Panc1 (cell line): ENCODE results near the gene TSR3.

ENCODE experiments used
- TF ChIP-seq, protein P1 (sequence below), 2 experiments: IDR thresholded peaks; 2 replicates each; pipeline ENCODE4 v1.6.1; 2011 to 2012; ENCODE audit warnings: low read depth in 2 of 2, control low read depth in 1 of 2, low read length in 1 of 2, mild to moderate bottlenecking in 1 of 2, moderate library complexity in 1 of 2; ENCODE audit not compliant: insufficient read depth in 1 of 2
- TF ChIP-seq, protein P2 (sequence below): fragments of 450-650 bp; IDR thresholded peaks from 2 replicates; pipeline ENCODE4 v1.5.1; 2017; ENCODE audit warnings: mild to moderate bottlenecking

DNA sequence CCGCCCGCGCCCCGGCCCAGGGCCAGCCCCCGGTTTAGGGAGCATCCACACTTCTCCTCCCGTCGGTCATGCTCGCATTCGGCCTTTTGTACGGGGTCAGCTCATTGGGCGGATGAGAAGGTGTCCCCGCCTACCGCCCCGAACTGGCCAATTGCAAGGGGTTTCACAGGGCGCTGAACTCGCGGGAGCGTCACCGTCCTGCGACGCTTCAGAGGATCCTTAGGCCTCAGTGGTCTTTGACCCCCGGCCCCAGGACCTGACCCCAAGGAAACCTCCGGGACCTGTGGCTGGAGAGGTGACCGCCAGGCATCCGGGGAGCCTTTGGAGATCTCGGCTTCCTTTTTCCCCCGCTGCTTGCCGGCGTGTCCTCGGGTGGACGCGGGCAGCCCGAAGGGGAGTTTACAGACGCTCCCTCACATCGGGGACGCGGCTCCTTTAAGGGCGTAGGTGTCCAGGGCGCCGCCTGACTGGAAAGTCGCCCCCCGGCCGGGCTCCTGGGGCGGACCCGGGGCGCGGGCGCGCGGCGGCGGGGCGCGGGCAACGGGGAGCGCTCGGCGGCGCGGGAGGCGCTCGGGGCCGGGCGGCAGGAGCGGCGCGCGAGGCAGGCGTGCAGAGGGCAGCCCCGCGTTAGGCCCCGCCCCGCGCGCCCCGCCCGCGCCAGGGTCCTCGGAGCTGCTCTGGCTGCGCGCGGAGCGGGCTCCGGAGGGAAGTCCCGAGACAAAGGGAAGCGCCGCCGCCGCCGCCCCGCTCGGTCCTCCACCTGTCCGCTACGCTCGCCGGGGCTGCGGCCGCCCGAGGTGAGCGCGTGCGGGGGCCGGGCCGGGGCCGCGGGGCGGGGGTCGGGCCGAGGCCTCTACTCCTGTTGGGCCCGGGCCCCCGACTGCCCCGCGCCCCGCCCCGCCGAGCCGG is 42.4 kb downstream of the TSR3 start, which contains the start of gene UBE2I:
- TF ChIP-seq, protein P1, sequence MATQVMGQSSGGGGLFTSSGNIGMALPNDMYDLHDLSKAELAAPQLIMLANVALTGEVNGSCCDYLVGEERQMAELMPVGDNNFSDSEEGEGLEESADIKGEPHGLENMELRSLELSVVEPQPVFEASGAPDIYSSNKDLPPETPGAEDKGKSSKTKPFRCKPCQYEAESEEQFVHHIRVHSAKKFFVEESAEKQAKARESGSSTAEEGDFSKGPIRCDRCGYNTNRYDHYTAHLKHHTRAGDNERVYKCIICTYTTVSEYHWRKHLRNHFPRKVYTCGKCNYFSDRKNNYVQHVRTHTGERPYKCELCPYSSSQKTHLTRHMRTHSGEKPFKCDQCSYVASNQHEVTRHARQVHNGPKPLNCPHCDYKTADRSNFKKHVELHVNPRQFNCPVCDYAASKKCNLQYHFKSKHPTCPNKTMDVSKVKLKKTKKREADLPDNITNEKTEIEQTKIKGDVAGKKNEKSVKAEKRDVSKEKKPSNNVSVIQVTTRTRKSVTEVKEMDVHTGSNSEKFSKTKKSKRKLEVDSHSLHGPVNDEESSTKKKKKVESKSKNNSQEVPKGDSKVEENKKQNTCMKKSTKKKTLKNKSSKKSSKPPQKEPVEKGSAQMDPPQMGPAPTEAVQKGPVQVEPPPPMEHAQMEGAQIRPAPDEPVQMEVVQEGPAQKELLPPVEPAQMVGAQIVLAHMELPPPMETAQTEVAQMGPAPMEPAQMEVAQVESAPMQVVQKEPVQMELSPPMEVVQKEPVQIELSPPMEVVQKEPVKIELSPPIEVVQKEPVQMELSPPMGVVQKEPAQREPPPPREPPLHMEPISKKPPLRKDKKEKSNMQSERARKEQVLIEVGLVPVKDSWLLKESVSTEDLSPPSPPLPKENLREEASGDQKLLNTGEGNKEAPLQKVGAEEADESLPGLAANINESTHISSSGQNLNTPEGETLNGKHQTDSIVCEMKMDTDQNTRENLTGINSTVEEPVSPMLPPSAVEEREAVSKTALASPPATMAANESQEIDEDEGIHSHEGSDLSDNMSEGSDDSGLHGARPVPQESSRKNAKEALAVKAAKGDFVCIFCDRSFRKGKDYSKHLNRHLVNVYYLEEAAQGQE (IDR thresholded peaks at IDR 0.05; ENCODE audit: insufficient read depth in 1 of 2, low read depth in 2 of 2, low read length in 1 of 2) = no peak
- TF ChIP-seq, protein P2, sequence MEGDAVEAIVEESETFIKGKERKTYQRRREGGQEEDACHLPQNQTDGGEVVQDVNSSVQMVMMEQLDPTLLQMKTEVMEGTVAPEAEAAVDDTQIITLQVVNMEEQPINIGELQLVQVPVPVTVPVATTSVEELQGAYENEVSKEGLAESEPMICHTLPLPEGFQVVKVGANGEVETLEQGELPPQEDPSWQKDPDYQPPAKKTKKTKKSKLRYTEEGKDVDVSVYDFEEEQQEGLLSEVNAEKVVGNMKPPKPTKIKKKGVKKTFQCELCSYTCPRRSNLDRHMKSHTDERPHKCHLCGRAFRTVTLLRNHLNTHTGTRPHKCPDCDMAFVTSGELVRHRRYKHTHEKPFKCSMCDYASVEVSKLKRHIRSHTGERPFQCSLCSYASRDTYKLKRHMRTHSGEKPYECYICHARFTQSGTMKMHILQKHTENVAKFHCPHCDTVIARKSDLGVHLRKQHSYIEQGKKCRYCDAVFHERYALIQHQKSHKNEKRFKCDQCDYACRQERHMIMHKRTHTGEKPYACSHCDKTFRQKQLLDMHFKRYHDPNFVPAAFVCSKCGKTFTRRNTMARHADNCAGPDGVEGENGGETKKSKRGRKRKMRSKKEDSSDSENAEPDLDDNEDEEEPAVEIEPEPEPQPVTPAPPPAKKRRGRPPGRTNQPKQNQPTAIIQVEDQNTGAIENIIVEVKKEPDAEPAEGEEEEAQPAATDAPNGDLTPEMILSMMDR = no peak
